Pancreas (tissue), 10 donors: ENCODE results near the gene NRP2. TPM values are rescaled to one million over a fixed set of nuclear protein-coding genes. Genes with fewer than 3 reads are reported as not detected.

Experiments used
- ATAC-seq, 4 donors: fragments of 200-7000 bp; cut with Tn5 transposase; one replicate each; pipeline versions ENCODE4 v1.8.0 to v1.9.1; 2020; ENCODE audit warnings: mild to moderate bottlenecking in 4 of 4, moderate library complexity in 4 of 4
- DNase-seq, 6 donors: peaks; one replicate each; pipeline ENCODE4 v3.0.0-alpha.2; 2020
- FAIRE-seq: peaks from 2 replicates; lab custom pipeline; 2012; peaks lifted over from hg19 to GRCh38; lab: Jason Lieb, UNC
- H3K27ac ChIP-seq, 4 donors: fragments of 200-600 bp; sonication (generic); 1 replicate in 3 of 4; 2 replicates in 1 of 4; pipeline versions ENCODE4 v1.5.0 to v1.8.0; 2020
- H3K27me3 ChIP-seq, 4 donors: fragments of 200-600 bp; one replicate each; pipeline ENCODE4 v1.8.0; 2021
- H3K36me3 ChIP-seq, 3 donors: fragments of 200-600 bp; sonication (generic) in 1 of 3; one replicate each; pipeline versions ENCODE4 v1.5.0 to v1.8.0; 2020 to 2021
- H3K4me1 ChIP-seq, 3 donors: fragments of 200-600 bp; one replicate each; pipeline ENCODE4 v1.8.0; 2021
- H3K4me3 ChIP-seq, 4 donors: fragments of 200-600 bp; sonication (generic) in 2 of 4; one replicate each; pipeline versions ENCODE4 v1.5.0 to v1.8.0; 2020 to 2021
- H3K9me3 ChIP-seq, 4 donors: fragments of 200-600 bp; one replicate each; pipeline ENCODE4 v1.8.0; 2021
- WGBS, 2 donors: extraction: QIAGEN DNeasy Blood & Tissue Kit; methylation state at CpG; one replicate each; pipeline ENCODE4 v1.1.7; 2013; 5-methylcytosine and 5-hydroxymethylcytosine counted together
- intact Hi-C, 3 donors: fragments of 100-400 bp; cut with DNase I; formaldehyde crosslinking; loops; one replicate each; pipeline versions ENCODE4 v1.11.1 to v1.14.2; 2022
- polyA plus RNA-seq, 2 donors: library from polyadenylated mRNA; stranded (reverse); fragments of 200-250 nt; gene quantifications; one replicate each; pipeline ENCODE4 v1.2.3, GENCODE V29; 2013
- total RNA-seq, 6 donors: library from RNA; stranded (reverse); fragmentation: NEBNext Ultra II Directional in 4 of 6; extraction: Animal tissue kit (Norgen Biotek cat#: 25700) in 4 of 6; gene quantifications; one replicate each; pipeline versions ENCODE4 v1.2.1 to v1.2.4, GENCODE V29; 2021 to 2023
- TF ChIP-seq, protein P1 (sequence below), 4 donors: fragments of 200-600 bp; sonication (generic) in 3 of 4; IDR thresholded peaks; one replicate each; pipeline versions ENCODE4 v1.5.0 to v1.8.0; 2021; ENCODE audit warnings: antibody characterized with exemption in 4 of 4
- donor health status: healthy with polysubstance abuse.
- donor health status: DM: no; HTN: no; CAD: no; lungs with moderate emphysema.
- donor health status: DM: no; HTN: no; CAD: no.
- donor health status: control.
- donor health status: control.
- donor health status: Bipolar disorder and iron deficiency.
- donor health status: DM: yes; HTN: yes; CAD: no.
- donor health status: DM: no; HTN: no; CAD: no.
- donor health status: DM: no; HTN: no; CAD: no.
- donor health status: DM: yes; HTN: yes; CAD: no.

Gene NRP2
- total and polyA plus RNA-seq, 8 donors: 0.65 to 11.0 (median 1.6) TPM

DNA sequence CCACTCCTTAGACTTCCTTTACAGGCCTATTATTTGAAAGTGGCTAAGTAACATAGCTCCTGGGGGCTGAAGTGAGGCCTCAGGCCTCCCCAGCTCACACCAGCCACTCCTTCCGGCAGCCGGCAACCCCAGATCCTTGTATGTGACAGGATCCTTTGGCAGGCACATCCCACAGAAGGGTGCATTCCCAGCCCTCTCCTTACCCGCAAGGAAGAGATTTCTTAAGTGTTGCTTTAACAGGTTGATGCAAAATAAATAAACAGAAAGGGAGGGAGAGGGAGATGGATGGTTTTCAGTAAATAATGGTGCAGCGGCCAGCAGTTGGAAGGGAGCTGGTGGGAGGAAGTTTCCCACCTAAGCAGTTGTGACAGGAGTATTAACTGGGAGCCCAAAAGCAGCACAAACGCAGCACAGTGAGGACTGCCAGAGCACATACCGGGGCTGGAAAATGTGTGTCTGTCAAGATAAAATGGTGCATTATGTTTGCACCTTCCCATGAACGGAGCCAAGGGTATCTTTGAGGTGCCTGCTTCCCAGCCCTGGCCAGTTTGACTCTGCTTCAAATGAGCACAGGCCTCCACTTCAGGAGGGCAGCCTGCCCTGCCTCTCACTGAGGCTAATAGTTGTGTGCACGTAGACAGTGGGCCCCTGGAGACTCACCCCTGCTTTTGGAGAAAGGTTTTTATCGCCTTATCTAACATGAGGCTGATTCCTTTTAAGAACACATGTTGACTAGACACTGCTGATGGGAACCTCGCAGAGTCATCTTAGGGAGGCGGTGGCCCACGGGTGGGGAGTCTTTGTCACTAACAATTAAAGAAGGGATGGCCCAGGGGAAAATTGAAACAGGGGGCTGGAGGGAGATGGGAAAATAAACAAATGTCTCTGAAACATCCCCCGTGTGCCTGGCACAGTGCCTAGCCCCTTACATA is 32.8 kb downstream of the NRP2 start:
- ATAC-seq (no peak), FAIRE-seq (no peak), DNase-seq (no peak)
- TF ChIP-seq, protein P1, sequence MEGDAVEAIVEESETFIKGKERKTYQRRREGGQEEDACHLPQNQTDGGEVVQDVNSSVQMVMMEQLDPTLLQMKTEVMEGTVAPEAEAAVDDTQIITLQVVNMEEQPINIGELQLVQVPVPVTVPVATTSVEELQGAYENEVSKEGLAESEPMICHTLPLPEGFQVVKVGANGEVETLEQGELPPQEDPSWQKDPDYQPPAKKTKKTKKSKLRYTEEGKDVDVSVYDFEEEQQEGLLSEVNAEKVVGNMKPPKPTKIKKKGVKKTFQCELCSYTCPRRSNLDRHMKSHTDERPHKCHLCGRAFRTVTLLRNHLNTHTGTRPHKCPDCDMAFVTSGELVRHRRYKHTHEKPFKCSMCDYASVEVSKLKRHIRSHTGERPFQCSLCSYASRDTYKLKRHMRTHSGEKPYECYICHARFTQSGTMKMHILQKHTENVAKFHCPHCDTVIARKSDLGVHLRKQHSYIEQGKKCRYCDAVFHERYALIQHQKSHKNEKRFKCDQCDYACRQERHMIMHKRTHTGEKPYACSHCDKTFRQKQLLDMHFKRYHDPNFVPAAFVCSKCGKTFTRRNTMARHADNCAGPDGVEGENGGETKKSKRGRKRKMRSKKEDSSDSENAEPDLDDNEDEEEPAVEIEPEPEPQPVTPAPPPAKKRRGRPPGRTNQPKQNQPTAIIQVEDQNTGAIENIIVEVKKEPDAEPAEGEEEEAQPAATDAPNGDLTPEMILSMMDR (IDR thresholded peaks at IDR 0.05): no peak
- no peak overlapping the region for H3K4me3 ChIP-seq
- H3K9me3 ChIP-seq: no peaks in the 10 kb centered on the region
- no peaks in the 10 kb centered on the region for H3K27me3 ChIP-seq
- H3K36me3 ChIP-seq: no peaks in the 10 kb centered on the region
- WGBS, 2 donors: 81 to 83% methylated on average over 13 of the region's 13 CpGs
- no peaks in the 10 kb centered on the region for H3K4me1 ChIP-seq
- intact Hi-C loops: no loop called here
- H3K27ac ChIP-seq: peak overlapping the region in 2 of 4 donors; percentile 30 to 37

DNA sequence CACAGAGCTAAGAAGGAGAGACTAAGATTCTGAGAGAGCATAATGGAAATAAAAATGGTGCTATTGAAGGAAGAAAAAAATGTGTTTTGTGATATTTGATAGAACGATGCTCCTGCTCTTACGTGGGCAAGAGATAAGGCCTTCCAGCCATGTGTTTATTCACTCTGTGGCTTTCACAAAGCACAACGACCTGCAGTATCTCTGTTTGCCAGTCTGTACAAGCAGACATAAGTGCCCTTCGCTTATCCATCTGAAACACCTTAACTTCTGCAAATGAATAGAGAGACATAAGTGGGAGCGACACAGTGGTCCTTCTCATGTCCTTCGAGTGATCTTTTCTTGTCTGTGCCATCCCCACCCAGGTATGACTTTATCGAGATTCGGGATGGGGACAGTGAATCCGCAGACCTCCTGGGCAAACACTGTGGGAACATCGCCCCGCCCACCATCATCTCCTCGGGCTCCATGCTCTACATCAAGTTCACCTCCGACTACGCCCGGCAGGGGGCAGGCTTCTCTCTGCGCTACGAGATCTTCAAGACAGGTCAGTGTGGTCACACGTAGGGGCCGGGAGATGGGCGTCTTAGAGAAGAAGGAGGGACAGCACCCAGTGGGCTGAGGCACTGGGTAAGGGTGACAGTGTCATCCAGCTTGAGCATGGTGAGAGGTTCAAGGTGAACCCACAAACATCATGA is 33.7 kb downstream of the NRP2 start:
- H3K27ac ChIP-seq: no peak overlapping the region
- peak in 2 of 4 donors; percentile 21 to 38 for ATAC-seq
- H3K27me3 ChIP-seq: no peaks in the 10 kb centered on the region
- intact Hi-C loops: no loop called here
- WGBS, 2 donors: 69 to 71% methylated on average over 20 of the region's 20 CpGs
- no peak for FAIRE-seq
- no peaks in the 10 kb centered on the region for H3K4me1 ChIP-seq
- H3K36me3 ChIP-seq: no peaks in the 10 kb centered on the region
- H3K4me3 ChIP-seq: no peak overlapping the region
- no peaks in the 10 kb centered on the region for H3K9me3 ChIP-seq
- DNase-seq: no peak
- TF ChIP-seq, protein P1 (IDR thresholded peaks at IDR 0.05): no peak

DNA sequence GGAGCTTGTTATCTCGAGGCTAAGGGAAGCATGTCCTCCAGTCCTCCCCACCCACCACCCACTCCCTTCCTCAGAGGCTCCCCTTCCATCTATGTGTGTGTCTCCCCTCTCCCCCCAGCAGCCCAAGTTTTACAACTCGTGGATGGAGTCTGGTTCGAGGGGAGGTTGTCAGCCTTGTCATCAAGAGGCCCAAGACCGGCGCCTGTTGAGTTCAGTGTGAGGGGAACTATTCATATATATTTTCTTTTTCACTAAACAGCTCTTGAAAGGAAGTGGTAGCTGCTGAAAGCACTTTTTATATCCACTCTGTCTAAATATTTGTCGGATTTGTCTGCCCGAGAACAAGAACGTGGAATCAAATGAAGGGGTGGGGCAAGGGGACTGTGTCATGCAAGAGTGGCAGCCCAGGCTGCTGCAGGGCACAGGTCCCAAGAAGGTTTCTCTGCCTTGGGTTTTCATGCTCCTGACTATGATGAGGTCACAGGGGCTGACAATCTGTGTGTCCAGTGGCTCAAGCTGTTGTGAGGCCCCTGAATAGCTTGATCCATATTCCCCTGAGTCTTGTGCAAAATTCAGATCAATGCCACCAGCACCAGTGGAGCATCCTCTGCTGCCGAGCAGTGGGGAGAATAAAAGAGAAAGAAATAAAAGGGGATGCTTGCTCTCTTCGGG is 35.0 kb downstream of the NRP2 start:
- Histone ChIP-seq H3K9me3 (no peaks in the 10 kb centered on the region), H3K27me3 (no peaks in the 10 kb centered on the region), H3K27ac (no peak overlapping the region), H3K4me3 (no peak overlapping the region), H3K36me3 (no peaks in the 10 kb centered on the region), H3K4me1 (no peaks in the 10 kb centered on the region)
- TF ChIP-seq, protein P1 (IDR thresholded peaks at IDR 0.05): no peak
- intact Hi-C loops: no loop called here
- no peak for DNase-seq
- 77 to 81% methylated on average over 10 of the region's 10 CpGs for WGBS, 2 donors
- FAIRE-seq: no peak
- no peak for ATAC-seq

DNA sequence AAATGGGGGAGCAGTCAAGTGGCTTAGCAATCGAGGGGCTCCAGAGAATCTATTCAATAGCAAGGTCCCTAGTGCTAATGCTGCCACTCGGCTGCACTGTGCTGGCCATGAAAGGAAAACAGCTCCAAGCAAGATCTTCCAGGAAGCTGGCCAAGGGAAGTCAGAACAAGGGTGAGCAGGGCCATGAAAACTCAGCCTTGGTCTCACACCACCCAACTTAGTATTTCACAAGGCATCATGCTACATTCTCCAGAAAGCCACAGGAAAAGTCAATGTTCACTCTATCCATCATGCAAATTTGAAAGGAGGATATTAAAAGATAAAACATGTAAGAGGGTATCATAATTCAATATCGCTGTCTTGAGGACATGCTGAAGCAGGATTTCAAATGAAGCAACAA is 35.7 kb downstream of the NRP2 start:
- DNase-seq: no peak
- H3K9me3 ChIP-seq: no peaks in the 10 kb centered on the region
- intact Hi-C loops: no loop called here
- H3K36me3 ChIP-seq: no peaks in the 10 kb centered on the region
- TF ChIP-seq, protein P1 (IDR thresholded peaks at IDR 0.05): no peak
- no peaks in the 10 kb centered on the region for H3K27me3 ChIP-seq
- WGBS, 2 donors: 72 to 86% methylated on average over 3 of the region's 3 CpGs
- no peaks in the 10 kb centered on the region for H3K4me1 ChIP-seq
- H3K27ac ChIP-seq: no peak overlapping the region
- no peak overlapping the region for H3K4me3 ChIP-seq
- no peak for FAIRE-seq
- ATAC-seq: peak in 1 of 4 donors; percentile 17
